ENCODE results near the gene DCUN1D2. TPM values are rescaled to one million over a fixed set of nuclear protein-coding genes. Genes with fewer than 3 reads are reported as not detected.
A peak's percentile ranks its signal among the peaks of the same experiment; 100 is the strongest.

Gene DCUN1D2
- total RNA-seq, 2 donors from 2014 or later: 35.8 to 44.7 TPM

DNA sequence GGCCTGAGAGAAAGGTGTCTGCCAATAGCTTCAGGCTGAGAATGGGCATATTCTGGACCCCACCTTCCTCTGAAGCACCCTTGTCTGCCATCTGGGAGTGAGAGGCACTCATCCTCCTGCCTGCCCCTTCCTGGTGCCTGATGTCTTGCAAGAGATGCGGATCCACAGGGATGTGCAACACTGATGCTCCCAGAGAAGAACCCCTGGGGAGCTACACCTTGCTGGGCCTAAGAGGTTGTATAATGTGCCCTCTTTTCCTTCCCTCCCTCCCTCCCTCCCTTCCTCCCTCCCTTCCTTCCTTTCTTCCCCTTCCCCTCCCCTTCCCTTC is 71.8 kb downstream of the DCUN1D2 start:
- Histone ChIP-seq H3K9me3 (ENCODE audit: control insufficient read depth, low read length) (no peaks in the 10 kb centered on the region), H3K27me3 (ENCODE audit: control insufficient read depth, insufficient read depth, low read length, poor library complexity, severe bottlenecking) (no peaks in the 10 kb centered on the region), H3K27ac (ENCODE audit: low read depth, low read length) (no peak overlapping the region), H3K4me3 (ENCODE audit: low read length) (no peak overlapping the region), H3K4me1 (ENCODE audit: control insufficient read depth, insufficient read depth, low read length) (no peaks in the 10 kb centered on the region), H3K9ac (ENCODE audit: extremely low read depth, low read length, poor library complexity, severe bottlenecking) (no peak overlapping the region), H3K36me3 (ENCODE audit: control insufficient read depth, insufficient read depth, low read length) (no peaks in the 10 kb centered on the region)
- 95 to 100% methylated on average over 1 of the region's 1 CpG for WGBS, 2 experiments (ENCODE audit: insufficient coverage in 1 of 2, insufficient read length in 1 of 2)
- TF ChIP-seq, protein P1, sequence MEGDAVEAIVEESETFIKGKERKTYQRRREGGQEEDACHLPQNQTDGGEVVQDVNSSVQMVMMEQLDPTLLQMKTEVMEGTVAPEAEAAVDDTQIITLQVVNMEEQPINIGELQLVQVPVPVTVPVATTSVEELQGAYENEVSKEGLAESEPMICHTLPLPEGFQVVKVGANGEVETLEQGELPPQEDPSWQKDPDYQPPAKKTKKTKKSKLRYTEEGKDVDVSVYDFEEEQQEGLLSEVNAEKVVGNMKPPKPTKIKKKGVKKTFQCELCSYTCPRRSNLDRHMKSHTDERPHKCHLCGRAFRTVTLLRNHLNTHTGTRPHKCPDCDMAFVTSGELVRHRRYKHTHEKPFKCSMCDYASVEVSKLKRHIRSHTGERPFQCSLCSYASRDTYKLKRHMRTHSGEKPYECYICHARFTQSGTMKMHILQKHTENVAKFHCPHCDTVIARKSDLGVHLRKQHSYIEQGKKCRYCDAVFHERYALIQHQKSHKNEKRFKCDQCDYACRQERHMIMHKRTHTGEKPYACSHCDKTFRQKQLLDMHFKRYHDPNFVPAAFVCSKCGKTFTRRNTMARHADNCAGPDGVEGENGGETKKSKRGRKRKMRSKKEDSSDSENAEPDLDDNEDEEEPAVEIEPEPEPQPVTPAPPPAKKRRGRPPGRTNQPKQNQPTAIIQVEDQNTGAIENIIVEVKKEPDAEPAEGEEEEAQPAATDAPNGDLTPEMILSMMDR (conservative IDR thresholded peaks at IDR 0.05): no peak
- Mint-ChIP-seq H3K36me3 (ENCODE audit: low read depth) (no peaks in the 10 kb centered on the region), H3K4me1 (no peaks in the 10 kb centered on the region), H3K9me3 (no peaks in the 10 kb centered on the region), H3K27me3 (ENCODE audit: insufficient read depth) (no peaks in the 10 kb centered on the region), H3K27ac (no peak overlapping the region), H3K4me3 (no peak overlapping the region)
- no peak for DNase-seq

DNA sequence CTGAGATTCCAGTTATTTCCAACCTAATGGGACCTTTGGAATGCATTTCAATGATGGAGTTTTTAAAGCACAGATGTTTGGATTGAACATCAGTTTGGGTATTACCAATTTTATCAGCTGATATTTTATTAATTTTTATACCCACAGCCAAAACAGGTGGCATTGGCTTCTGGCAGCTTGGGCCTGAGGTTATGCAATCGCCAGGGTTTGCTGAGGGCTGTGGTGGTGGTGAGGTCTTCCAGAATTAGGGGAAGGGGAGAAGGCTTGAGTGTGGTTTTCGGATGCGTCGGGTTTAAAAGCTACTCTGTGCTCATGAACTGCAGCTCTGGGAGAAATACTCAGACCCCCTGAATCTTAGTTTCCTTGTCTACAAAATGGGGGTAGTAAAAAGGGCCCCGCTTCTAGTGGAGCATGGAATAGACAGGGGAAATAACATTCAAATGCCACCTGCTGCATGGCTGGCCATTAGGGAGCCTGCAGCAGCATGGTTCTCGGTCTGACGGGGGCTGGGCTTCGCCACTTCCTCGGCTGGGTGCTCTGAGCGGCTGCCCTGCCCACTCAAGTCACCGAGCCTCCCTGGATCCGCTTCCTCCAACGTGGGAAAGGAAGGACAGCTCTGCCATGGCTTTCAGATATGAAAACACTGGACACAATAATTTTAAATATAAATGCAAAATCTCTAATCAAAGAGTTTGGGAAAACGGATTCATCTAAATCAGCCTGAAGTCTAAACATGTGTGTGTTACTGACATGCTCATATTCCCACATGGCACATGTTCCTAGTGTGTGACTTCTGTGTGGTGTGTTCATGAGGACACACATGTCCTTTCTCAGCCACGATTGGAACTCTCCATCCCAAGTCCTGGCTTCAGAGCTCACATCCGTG is 72.4 kb downstream of the DCUN1D2 start:
- no peaks in the 10 kb centered on the region for H3K27me3 ChIP-seq (ENCODE audit: control insufficient read depth, insufficient read depth, low read length, poor library complexity, severe bottlenecking)
- H3K9ac ChIP-seq (ENCODE audit: extremely low read depth, low read length, poor library complexity, severe bottlenecking): no peak overlapping the region
- peaks cover 1% of the 10 kb centered on the region for H3K36me3 Mint-ChIP-seq (ENCODE audit: low read depth)
- DNase-seq: no peak
- H3K9me3 ChIP-seq (ENCODE audit: control insufficient read depth, low read length): no peaks in the 10 kb centered on the region
- no peak overlapping the region for H3K27ac ChIP-seq (ENCODE audit: low read depth, low read length)
- H3K4me1 Mint-ChIP-seq: no peaks in the 10 kb centered on the region
- no peaks in the 10 kb centered on the region for H3K36me3 ChIP-seq (ENCODE audit: control insufficient read depth, insufficient read depth, low read length)
- WGBS, 2 experiments (ENCODE audit: insufficient coverage in 1 of 2, insufficient read length in 1 of 2): 84 to 87% methylated on average over 3 to 16 of the region's 16 CpGs
- TF ChIP-seq, protein P1 (conservative IDR thresholded peaks at IDR 0.05): no peak
- peaks cover 1% of the 10 kb centered on the region for H3K9me3 Mint-ChIP-seq
- no peaks in the 10 kb centered on the region for H3K4me1 ChIP-seq (ENCODE audit: control insufficient read depth, insufficient read depth, low read length)
- no peak overlapping the region for H3K27ac Mint-ChIP-seq
- no peaks in the 10 kb centered on the region for H3K27me3 Mint-ChIP-seq (ENCODE audit: insufficient read depth)
- no peak overlapping the region for H3K4me3 ChIP-seq (ENCODE audit: low read length)
- no peak overlapping the region for H3K4me3 Mint-ChIP-seq

- Mint-ChIP-seq H3K27me3 (ENCODE audit: insufficient read depth) (no peaks in the 10 kb centered on the region), H3K4me3 (no peak overlapping the region), H3K4me1 (no peaks in the 10 kb centered on the region), H3K36me3 (ENCODE audit: low read depth) (peaks cover 2% of the 10 kb centered on the region), H3K9me3 (peaks cover 2% of the 10 kb centered on the region), H3K27ac (no peak overlapping the region)
- Histone ChIP-seq H3K9ac (ENCODE audit: extremely low read depth, low read length, poor library complexity, severe bottlenecking) (no peak overlapping the region), H3K27ac (ENCODE audit: low read depth, low read length) (peak overlapping the region; percentile 60), H3K4me1 (ENCODE audit: control insufficient read depth, insufficient read depth, low read length) (no peaks in the 10 kb centered on the region), H3K9me3 (ENCODE audit: control insufficient read depth, low read length) (no peaks in the 10 kb centered on the region), H3K36me3 (ENCODE audit: control insufficient read depth, insufficient read depth, low read length) (no peaks in the 10 kb centered on the region), H3K27me3 (ENCODE audit: control insufficient read depth, insufficient read depth, low read length, poor library complexity, severe bottlenecking) (no peaks in the 10 kb centered on the region), H3K4me3 (ENCODE audit: low read length) (no peak overlapping the region)
- no peak for DNase-seq
- WGBS, 2 experiments (ENCODE audit: insufficient coverage in 1 of 2, insufficient read length in 1 of 2): 86 to 89% methylated on average over 28 of the region's 28 CpGs
- TF ChIP-seq, protein P1 (conservative IDR thresholded peaks at IDR 0.05): no peak
Measured at GRCh38 chr13:113417008-113417751, 73.3 kb downstream of the DCUN1D2 start.
